BLaER1 (cell line): ENCODE measurements around the gene WNT10A.
A peak's percentile ranks its signal among the peaks of the same experiment; 100 is the strongest.

ENCODE experiments used
- H3K27ac ChIP-seq: shearing (Covaris generic); formaldehyde crosslinking; 2 replicates; pipeline ENCODE4 v1.8.1; 2022
- H3K27me3 ChIP-seq: shearing (Covaris generic); formaldehyde crosslinking; 2 replicates; pipeline ENCODE4 v1.8.1; 2022
- H3K36me3 ChIP-seq: shearing (Covaris generic); formaldehyde crosslinking; 2 replicates; pipeline ENCODE4 v1.8.1; 2022
- H3K4me1 ChIP-seq: shearing (Covaris generic); formaldehyde crosslinking; 2 replicates; pipeline ENCODE4 v1.8.1; 2022
- H3K4me2 ChIP-seq: shearing (Covaris generic); formaldehyde crosslinking; 2 replicates; pipeline ENCODE4 v1.8.1; 2022
- H3K4me3 ChIP-seq: shearing (Covaris generic); formaldehyde crosslinking; 2 replicates; pipeline ENCODE4 v1.8.1; 2022
- H3K9ac ChIP-seq: shearing (Covaris generic); formaldehyde crosslinking; 2 replicates; pipeline ENCODE4 v1.8.1; 2022
- H3K9me3 ChIP-seq: shearing (Covaris generic); formaldehyde crosslinking; 2 replicates; pipeline ENCODE4 v1.8.1; 2022
- H4K20me1 ChIP-seq: shearing (Covaris generic); formaldehyde crosslinking; 2 replicates; pipeline ENCODE4 v1.8.1; 2022
- Cebpa-rat ChIP-seq: shearing (Covaris generic); IDR thresholded peaks from 2 replicates; pipeline ENCODE4 v1.8.1; 2022

Gene WNT10A

GRCh38 chr2:218897394-218898108, 16.9 kb downstream of the WNT10A start:
- Histone ChIP-seq H3K9ac (peak overlapping the region; percentile 50; the same call in 1 of the 2 replicates), H3K4me1 (peaks cover 64% of the 10 kb centered on the region)

GRCh38 chr2:218898109-218898878, 17.6 kb downstream of the WNT10A start:
- Histone ChIP-seq H3K27me3 (peaks cover 43% of the 10 kb centered on the region), H3K4me3 (peak overlapping the region; percentile 64), H3K4me2 (peak overlapping the region; percentile 100), H3K4me1 (peaks cover 57% of the 10 kb centered on the region), H4K20me1 (peaks cover 18% of the 10 kb centered on the region), H3K27ac (no peak overlapping the region), H3K36me3 (no peaks in the 10 kb centered on the region), H3K9ac (no peak overlapping the region), H3K9me3 (no peaks in the 10 kb centered on the region)
- TF ChIP-seq Cebpa-rat = no peak

More at GRCh38 chr2:218897394-218898108, 16.9 kb downstream of the WNT10A start:
- no peaks in the 10 kb centered on the region for H3K9me3 ChIP-seq
- no peaks in the 10 kb centered on the region for H3K36me3 ChIP-seq
- H3K27ac ChIP-seq = peak overlapping the region; percentile 36; the same call in 1 of the 2 replicates
- peaks cover 43% of the 10 kb centered on the region for H3K27me3 ChIP-seq
- peaks cover 18% of the 10 kb centered on the region for H4K20me1 ChIP-seq
- H3K4me2 ChIP-seq = peak overlapping the region; percentile 100
- no peak for TF ChIP-seq Cebpa-rat
- peak overlapping the region; percentile 64 for H3K4me3 ChIP-seq

- H3K36me3 ChIP-seq = no peaks in the 10 kb centered on the region
- no peak overlapping the region for H3K27ac ChIP-seq
- no peak overlapping the region for H3K4me3 ChIP-seq
- no peak for TF ChIP-seq Cebpa-rat
- H3K27me3 ChIP-seq = peaks cover 43% of the 10 kb centered on the region
- peaks cover 48% of the 10 kb centered on the region for H3K4me1 ChIP-seq
- H3K9ac ChIP-seq = no peak overlapping the region
- no peak overlapping the region for H3K4me2 ChIP-seq
- no peaks in the 10 kb centered on the region for H3K9me3 ChIP-seq
- peaks cover 18% of the 10 kb centered on the region for H4K20me1 ChIP-seq
Measured at GRCh38 chr2:218899147-218899546, 18.5 kb downstream of the WNT10A start.

GRCh38 chr2:218902427-218902826, 21.8 kb downstream of the WNT10A start:
- Histone ChIP-seq H3K4me3 (no peak overlapping the region), H4K20me1 (peaks cover 8% of the 10 kb centered on the region), H3K36me3 (no peaks in the 10 kb centered on the region), H3K4me2 (no peak overlapping the region), H3K27ac (no peak overlapping the region), H3K27me3 (peaks cover 31% of the 10 kb centered on the region), H3K9me3 (no peaks in the 10 kb centered on the region), H3K4me1 (peaks cover 15% of the 10 kb centered on the region), H3K9ac (no peak overlapping the region)
- no peak for TF ChIP-seq Cebpa-rat

GRCh38 chr2:218904176-218904575, 23.5 kb downstream of the WNT10A start:
- peaks cover 18% of the 10 kb centered on the region for H3K27me3 ChIP-seq
- H3K9ac ChIP-seq = no peak overlapping the region
- no peak overlapping the region for H3K27ac ChIP-seq
- H3K36me3 ChIP-seq = no peaks in the 10 kb centered on the region
- H4K20me1 ChIP-seq = no peaks in the 10 kb centered on the region; the same call in 1 of the 2 replicates
- peaks cover 4% of the 10 kb centered on the region; the same call in 1 of the 2 replicates for H3K4me1 ChIP-seq
- H3K4me2 ChIP-seq = no peak overlapping the region
- TF ChIP-seq Cebpa-rat = no peak
- H3K9me3 ChIP-seq = no peaks in the 10 kb centered on the region
- H3K4me3 ChIP-seq = no peak overlapping the region

- no peak for TF ChIP-seq Cebpa-rat
- Histone ChIP-seq H3K4me3 (no peak overlapping the region), H3K9ac (no peak overlapping the region), H3K9me3 (no peaks in the 10 kb centered on the region), H3K27me3 (0 out of 2 replicates have a peak, but pooled peaks cover 4% of the 10 kb centered on the region), H3K27ac (no peak overlapping the region), H4K20me1 (no peaks in the 10 kb centered on the region), H3K4me2 (peak overlapping the region; percentile 43), H3K4me1 (peaks cover 6% of the 10 kb centered on the region; the same call in 1 of the 2 replicates), H3K36me3 (no peaks in the 10 kb centered on the region)
Measured at GRCh38 chr2:218908721-218909619, 28.3 kb downstream of the WNT10A start.

- Histone ChIP-seq H3K27me3 (0 out of 2 replicates have a peak, but pooled peaks cover 4% of the 10 kb centered on the region), H3K36me3 (no peaks in the 10 kb centered on the region), H3K4me2 (no peak overlapping the region), H4K20me1 (no peaks in the 10 kb centered on the region), H3K4me3 (no peak overlapping the region), H3K4me1 (peaks cover 6% of the 10 kb centered on the region; the same call in 1 of the 2 replicates), H3K9me3 (no peaks in the 10 kb centered on the region), H3K9ac (no peak overlapping the region), H3K27ac (no peak overlapping the region)
- TF ChIP-seq Cebpa-rat = no peak
Measured at GRCh38 chr2:218910741-218911140, 30.1 kb downstream of the WNT10A start.

- Histone ChIP-seq H3K9ac (no peak overlapping the region), H3K27me3 (no peaks in the 10 kb centered on the region), H3K9me3 (peaks cover 32% of the 10 kb centered on the region), H3K4me3 (no peak overlapping the region), H3K36me3 (no peaks in the 10 kb centered on the region), H3K4me2 (no peak overlapping the region), H3K27ac (no peak overlapping the region), H3K4me1 (no peaks in the 10 kb centered on the region), H4K20me1 (no peaks in the 10 kb centered on the region)
- TF ChIP-seq Cebpa-rat = no peak
Measured at GRCh38 chr2:218920504-218920903, 39.9 kb downstream of the WNT10A start.

- no peaks in the 10 kb centered on the region for H4K20me1 ChIP-seq
Measured at GRCh38 chr2:218924757-218925156, 44.1 kb downstream of the WNT10A start.

More at GRCh38 chr2:218924757-218925156, 44.1 kb downstream of the WNT10A start:
- no peaks in the 10 kb centered on the region for H3K4me1 ChIP-seq
- no peak overlapping the region for H3K4me3 ChIP-seq
- no peak overlapping the region for H3K4me2 ChIP-seq
- no peak overlapping the region for H3K27ac ChIP-seq
- H3K27me3 ChIP-seq = no peaks in the 10 kb centered on the region
- H3K36me3 ChIP-seq = no peaks in the 10 kb centered on the region
- TF ChIP-seq Cebpa-rat = no peak
- no peak overlapping the region for H3K9ac ChIP-seq
- H3K9me3 ChIP-seq = peaks cover 32% of the 10 kb centered on the region
